ENCODE results near the gene LPGAT1.

LPGAT1 gene

GRCh38 chr1:211738691-211739301 lies 91.8 kb downstream of the LPGAT1 start:
- Histone ChIP-seq H3K27me3 (ENCODE audit: insufficient read depth, poor library complexity, severe bottlenecking) (no peaks in the 10 kb centered on the region), H3K27ac (replicated peaks) (peak overlapping the region; percentile 30; the same call in 1 of the 2 replicates), H3K4me3 (replicated peaks; ENCODE audit: insufficient read depth, low read length) (no peak overlapping the region)
- DNase-seq (ENCODE audit: low read depth in 1 of 2, low spot score in 1 of 2) = peak; percentile 7 to 68
- TF ChIP-seq CTCF (IDR thresholded peaks at IDR 0.05; ENCODE audit: insufficient read depth, low read length) (no peak), GABPA (IDR thresholded peaks at IDR 0.05; ENCODE audit: low read depth) (0 out of 2 replicates have a peak, but pooled peaks have one; percentile 17), POLR2AphosphoS5 (IDR thresholded peaks at IDR 0.05; ENCODE audit: low read depth) (no peak), SPI1 (IDR thresholded peaks at IDR 0.05; ENCODE audit: borderline replicate concordance, low read depth) (peak; percentile 91)
- TF ChIP-seq, protein P1, sequence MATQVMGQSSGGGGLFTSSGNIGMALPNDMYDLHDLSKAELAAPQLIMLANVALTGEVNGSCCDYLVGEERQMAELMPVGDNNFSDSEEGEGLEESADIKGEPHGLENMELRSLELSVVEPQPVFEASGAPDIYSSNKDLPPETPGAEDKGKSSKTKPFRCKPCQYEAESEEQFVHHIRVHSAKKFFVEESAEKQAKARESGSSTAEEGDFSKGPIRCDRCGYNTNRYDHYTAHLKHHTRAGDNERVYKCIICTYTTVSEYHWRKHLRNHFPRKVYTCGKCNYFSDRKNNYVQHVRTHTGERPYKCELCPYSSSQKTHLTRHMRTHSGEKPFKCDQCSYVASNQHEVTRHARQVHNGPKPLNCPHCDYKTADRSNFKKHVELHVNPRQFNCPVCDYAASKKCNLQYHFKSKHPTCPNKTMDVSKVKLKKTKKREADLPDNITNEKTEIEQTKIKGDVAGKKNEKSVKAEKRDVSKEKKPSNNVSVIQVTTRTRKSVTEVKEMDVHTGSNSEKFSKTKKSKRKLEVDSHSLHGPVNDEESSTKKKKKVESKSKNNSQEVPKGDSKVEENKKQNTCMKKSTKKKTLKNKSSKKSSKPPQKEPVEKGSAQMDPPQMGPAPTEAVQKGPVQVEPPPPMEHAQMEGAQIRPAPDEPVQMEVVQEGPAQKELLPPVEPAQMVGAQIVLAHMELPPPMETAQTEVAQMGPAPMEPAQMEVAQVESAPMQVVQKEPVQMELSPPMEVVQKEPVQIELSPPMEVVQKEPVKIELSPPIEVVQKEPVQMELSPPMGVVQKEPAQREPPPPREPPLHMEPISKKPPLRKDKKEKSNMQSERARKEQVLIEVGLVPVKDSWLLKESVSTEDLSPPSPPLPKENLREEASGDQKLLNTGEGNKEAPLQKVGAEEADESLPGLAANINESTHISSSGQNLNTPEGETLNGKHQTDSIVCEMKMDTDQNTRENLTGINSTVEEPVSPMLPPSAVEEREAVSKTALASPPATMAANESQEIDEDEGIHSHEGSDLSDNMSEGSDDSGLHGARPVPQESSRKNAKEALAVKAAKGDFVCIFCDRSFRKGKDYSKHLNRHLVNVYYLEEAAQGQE (IDR thresholded peaks at IDR 0.05; ENCODE audit: insufficient replicate concordance, low read depth) = no peak

GRCh38 chr1:211738096-211738690 lies 92.4 kb downstream of the LPGAT1 start:
- no peak for DNase-seq (ENCODE audit: low read depth in 1 of 2, low spot score in 1 of 2)
- Histone ChIP-seq H3K4me3 (replicated peaks; ENCODE audit: insufficient read depth, low read length) (no peak overlapping the region), H3K27ac (replicated peaks) (peak overlapping the region; percentile 30; the same call in 1 of the 2 replicates), H3K27me3 (ENCODE audit: insufficient read depth, poor library complexity, severe bottlenecking) (no peaks in the 10 kb centered on the region)
- TF ChIP-seq POLR2AphosphoS5 (IDR thresholded peaks at IDR 0.05; ENCODE audit: low read depth) = no peak
- TF ChIP-seq SPI1 (IDR thresholded peaks at IDR 0.05; ENCODE audit: borderline replicate concordance, low read depth) = no peak
- TF ChIP-seq GABPA (IDR thresholded peaks at IDR 0.05; ENCODE audit: low read depth) = no peak
- TF ChIP-seq CTCF (IDR thresholded peaks at IDR 0.05; ENCODE audit: insufficient read depth, low read length) = no peak
- TF ChIP-seq, protein P1 (IDR thresholded peaks at IDR 0.05; ENCODE audit: insufficient replicate concordance, low read depth) = no peak

DNA sequence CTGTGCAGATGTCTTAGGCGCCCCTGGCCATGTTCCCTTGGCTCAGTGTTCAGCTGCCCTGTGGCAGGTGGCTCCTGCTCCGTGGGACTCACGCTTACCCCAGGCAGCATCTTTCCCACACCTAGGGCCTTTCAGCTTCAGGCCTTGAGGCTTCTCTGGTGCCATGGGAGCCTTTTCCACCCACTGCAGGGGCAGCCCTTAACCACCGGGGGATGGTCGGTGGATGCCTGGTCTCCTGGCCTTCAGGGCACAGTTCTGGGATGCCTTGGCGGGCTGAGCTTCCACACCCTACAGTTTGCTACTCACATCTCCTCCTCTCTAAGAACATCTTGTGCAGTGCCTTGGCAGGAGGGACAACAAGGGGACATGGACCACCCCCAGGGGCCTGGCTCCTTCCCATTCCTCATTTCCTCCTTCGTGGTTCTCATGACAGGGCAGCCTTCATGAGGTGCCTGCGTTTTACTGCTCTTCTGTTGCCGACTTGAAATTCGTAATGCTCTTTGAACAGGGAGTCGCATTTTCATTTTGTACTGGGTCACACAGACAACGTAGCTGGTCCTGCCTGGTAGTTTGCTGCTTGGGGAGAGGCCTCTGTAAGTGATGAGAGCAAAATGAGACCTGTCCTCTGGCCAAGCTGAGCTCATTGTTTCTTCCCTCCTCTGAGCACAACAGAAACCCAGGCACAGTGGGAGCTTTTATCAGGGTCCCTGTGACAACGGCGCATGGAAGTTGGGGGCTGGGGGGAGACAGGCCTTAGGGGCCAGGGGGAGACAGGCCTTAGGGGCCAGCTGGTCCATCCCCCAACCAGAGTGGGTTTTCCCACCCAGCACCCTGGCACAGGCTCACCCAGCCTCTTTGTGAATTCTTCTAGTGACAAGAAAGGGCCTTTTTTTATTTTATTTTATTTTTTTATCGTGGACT lies 93.2 kb downstream of the LPGAT1 start:
- Histone ChIP-seq H3K4me3 (replicated peaks; ENCODE audit: insufficient read depth, low read length) (no peak overlapping the region), H3K27ac (replicated peaks) (no peak overlapping the region), H3K27me3 (ENCODE audit: insufficient read depth, poor library complexity, severe bottlenecking) (no peaks in the 10 kb centered on the region)
- TF ChIP-seq SPI1 (IDR thresholded peaks at IDR 0.05; ENCODE audit: borderline replicate concordance, low read depth) (no peak), POLR2AphosphoS5 (IDR thresholded peaks at IDR 0.05; ENCODE audit: low read depth) (no peak), GABPA (IDR thresholded peaks at IDR 0.05; ENCODE audit: low read depth) (no peak), CTCF (IDR thresholded peaks at IDR 0.05; ENCODE audit: insufficient read depth, low read length) (no peak)
- TF ChIP-seq, protein P1 (IDR thresholded peaks at IDR 0.05; ENCODE audit: insufficient replicate concordance, low read depth) = no peak
- no peak for DNase-seq (ENCODE audit: low read depth in 1 of 2, low spot score in 1 of 2)

Measured in HL-60 (cell line).